ENCODE measurements around the gene AKT1S1.
"Not testable (repeated sequence)": the region's sequence is repeated elsewhere in the genome, so short reads cannot be mapped to it uniquely, and the experiment has no call there.

Gene AKT1S1

DNA sequence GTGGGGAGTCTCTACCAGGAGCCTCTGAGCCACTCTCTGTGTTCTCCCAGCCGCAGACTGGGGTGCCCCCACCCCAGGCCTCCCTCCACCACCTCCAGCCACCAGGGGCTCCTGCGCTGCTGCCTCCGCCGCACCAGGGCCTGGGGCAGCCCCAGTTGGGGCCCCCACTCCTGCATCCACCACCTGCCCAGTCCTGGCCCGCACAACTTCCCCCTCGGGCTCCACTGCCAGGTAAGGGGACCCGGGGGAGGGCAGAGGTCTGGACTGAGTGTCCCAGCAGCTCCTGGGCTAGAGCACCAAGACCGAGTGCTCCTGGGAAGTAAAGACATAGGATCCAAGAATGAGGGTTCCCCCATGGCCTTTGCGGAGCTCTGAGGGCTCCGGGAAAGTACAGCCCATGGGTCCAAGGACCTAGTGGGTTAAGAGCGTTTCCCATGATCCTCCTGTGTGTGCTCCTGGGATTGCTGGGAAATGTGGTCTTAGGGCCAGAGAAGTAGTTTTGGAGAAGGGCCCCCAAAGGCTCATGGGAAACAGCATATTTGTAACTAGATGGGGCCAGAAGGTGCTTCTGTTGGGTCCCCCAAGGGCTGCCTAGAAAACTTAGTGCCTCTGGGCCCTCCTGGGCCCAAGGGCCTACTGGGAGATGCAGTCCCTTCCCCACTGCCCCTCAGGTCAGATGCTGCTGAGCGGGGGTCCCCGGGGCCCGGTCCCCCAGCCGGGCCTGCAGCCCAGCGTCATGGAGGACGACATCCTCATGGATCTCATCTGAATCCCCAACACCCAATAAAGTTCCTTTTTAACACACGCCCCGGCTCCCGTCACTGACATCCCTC, 40.8 kb downstream of the AKT1S1 start:
- DNase-seq (ENCODE audit: low spot score) = no peak

DNA sequence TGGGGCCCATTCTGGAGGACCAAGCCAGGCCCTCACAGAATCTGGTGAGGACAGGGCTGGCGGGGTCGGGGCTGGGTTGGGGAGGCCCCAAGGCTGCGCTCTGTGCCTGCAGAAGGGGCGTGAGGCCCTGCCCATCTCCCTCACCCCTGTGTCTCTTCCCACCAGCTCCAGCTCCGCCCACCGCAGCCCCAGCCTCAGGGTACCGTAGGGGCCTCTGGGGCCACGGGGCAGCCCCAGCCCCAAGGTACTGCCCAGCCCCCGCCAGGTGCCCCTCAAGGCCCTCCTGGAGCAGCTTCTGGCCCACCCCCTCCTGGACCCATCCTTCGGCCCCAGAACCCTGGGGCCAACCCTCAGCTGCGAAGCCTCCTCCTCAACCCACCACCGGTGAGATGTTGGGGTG, 41.6 kb downstream of the AKT1S1 start:
- DNase-seq (ENCODE audit: low spot score) = no peak

DNA sequence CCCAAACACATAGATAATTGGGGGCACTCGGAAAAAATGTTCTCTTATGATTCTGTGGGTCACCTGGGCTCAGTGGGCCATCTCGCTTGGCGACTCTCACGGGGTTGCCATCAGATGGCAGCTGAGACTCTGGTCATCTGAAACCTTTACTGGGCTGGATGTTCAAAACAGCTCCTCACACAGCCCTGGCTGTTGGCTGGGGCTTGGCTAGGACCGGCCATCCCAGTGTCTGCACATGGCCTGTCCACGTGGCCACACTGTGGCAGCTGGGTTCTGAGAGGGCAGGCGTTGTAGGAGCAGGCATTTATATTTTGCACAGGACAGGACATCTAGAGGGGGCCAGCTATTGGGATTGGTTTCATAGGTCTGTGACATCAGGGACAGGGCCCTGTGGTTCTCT, 43.6 kb downstream of the AKT1S1 start:
- DNase-seq (ENCODE audit: low spot score) = no peak

DNA sequence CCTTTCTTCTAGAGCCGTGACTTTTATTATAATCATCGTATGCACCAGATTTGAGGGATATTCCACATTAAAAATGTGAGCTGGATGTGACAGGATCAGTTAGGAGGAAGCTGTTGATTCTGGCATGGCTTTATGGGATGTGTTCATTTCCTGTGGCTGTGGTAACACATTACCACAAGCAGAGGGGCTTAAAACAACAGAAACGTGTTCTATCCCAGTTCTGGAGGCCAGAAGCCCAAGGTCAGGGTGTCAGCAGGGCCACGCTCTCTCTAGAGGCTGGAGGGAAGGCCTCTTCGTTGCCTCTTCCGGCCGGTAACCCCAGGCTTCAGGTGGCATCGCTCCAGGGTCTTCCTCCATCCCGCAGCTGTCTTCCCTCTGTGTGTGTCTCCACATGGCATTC, 44.6 kb downstream of the AKT1S1 start:
- no peak for DNase-seq (ENCODE audit: low spot score)

DNA sequence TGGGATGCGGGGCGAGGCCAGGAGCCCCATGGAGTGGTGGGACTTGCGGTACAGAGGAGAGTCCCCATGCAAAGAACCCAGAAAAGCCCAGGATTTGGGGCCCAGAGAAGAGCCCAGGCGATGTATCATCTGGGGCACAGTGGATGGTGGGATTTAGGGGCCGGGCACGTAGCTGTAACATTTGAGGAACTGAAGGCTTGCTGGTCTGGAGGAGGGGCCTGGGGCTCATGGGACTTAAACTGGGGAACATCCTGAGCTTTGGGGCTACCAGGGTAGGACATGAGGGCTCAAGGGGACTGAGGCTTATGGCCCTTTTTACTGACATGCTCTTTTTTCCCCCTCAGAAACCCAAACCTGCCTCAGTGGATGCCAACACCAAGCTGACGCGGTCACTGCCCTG, 45.6 kb downstream of the AKT1S1 start:
- DNase-seq (ENCODE audit: low spot score) = no peak

DNA sequence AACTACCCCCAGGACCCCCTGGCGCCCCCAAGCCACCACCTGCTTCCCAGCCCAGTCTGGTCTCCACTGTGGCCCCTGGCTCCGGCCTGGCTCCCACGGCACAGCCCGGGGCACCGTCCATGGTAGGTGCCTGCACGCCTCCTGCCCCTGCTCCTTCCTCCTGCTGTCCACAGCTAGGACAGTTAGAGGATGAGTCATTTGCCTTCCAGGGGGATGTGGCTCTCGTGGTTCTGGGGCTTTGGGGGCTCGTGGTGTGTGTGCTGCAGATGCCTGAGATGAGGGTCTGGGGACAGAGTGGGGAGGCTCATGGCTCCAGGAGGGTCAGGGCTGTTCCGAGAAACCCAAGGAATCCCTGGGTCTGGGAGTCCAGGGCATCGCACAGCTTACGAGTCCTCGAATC, 46.4 kb downstream of the AKT1S1 start:
- no peak for DNase-seq (ENCODE audit: low spot score)

DNA sequence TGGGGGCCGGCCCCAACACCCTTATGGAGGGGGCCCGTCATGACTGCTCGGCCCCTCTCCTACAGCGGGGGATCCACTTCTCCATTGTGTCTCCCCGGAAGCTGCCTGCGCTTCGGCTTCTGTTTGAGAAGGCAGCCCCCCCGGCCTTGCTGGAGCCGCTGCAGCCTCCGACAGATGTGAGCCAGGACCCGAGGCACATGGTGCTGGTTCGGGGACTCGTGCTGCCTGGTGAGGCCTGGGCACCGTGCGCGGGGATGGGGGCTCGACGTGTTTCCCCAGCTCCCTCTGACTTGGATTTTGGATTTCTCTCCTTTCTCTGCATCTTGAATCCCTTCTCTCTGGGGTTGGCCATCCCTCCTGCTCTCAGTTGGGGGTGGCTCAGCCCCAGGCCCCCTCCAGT, 47.4 kb downstream of the AKT1S1 start:
- DNase-seq (ENCODE audit: low spot score) = no peak

DNA sequence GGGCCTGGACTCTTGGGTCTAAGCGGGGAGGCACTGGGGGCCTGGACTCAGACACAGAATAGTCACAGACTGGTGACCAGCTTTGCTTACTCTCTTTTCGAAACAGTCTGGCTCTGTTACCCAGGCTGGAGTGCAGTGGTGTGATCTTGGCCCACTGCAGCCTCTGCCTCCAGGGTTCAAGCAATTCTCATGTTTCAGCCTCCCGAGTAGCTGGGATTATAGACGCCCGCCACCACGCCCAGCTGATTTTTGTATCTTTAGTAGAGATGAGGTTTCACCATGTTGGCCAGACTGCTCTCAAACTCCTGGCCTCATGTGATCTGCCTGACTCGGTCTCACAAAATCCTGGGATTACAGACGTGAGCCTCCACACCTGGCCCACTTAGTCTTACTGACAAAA, 48.0 kb downstream of the AKT1S1 start:
- no peak for DNase-seq (ENCODE audit: low spot score)

DNA sequence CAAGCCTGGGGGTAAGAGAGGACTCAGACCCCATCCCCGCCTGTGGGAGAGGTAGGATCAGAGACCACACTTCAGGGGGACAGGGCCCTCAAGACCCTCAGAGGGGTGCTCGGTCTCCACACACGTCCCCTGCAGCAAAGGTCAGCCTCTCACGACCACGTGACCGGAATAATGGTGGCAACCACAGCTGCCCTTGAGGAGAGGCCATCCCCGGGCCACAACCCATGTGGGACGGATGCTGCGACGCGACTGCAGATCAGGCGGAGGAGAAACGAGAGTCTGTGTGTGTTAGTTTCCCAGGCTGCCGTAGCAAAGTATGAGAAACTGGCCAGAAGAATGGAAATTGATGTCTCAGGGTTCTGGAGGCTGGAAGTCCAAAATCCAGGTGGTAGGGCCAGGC, 50.1 kb downstream of the AKT1S1 start:
- DNase-seq (ENCODE audit: low spot score) = no peak

DNA sequence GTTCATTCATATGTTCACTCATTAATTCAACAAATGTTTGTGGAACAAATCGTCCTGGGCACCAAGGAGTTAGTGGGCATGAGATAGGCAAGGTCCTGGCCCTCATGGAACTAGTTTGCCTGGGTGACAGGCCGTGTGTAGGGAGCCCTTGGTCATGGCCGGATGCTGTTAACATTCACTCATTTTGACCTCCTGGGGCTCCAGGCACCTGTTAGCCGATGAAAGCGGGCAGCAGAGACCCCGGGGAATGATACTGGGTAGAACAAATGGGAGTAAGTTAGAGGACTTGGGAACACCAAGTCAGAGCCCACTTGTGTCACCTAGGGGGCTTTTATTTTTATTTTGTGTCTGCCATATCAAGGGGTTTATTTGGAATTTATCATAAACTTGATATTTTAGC, 52.5 kb downstream of the AKT1S1 start:
- no peak for DNase-seq (ENCODE audit: low spot score)

DNA sequence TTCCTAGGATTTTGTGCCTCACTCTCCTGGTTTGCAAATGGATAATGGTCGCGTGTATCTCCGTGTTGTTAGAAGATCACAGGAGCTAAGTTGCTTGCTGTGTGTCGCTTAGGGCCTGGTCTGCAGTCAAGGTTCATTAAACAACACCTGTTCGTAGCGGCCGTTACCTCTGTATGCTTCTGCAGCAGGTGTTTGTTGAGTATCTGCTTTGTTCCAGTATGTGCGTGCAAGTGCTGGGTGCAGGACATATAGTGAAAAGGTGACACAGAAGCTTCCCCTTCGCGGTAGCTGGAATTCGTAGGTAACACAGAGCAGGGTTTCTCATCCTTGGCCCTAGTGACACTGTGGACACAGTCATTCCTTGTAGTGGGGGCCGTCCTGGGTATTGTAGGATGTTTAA, 53.7 kb downstream of the AKT1S1 start:
- DNase-seq (ENCODE audit: low spot score) = no peak

DNA sequence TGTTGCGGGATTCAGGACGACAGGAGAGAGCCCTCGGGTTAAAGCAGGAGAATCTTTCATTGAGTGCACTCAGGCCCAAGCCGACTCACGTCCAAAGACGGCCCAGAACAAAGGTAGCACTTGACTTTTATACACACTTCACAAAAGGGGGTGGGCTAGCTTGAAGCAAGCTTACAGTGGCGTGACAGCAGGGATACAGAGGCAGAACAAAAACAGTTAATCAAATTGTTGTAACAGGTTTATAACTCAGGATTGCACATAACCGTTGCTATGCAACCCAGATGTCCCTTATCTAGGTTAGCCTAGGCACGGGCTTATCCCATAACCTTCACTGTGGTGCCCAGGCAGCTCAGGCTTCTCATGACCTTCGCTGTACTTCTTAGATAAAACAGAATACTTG, 57.0 kb downstream of the AKT1S1 start:
- DNase-seq (ENCODE audit: low spot score) = no peak

DNA sequence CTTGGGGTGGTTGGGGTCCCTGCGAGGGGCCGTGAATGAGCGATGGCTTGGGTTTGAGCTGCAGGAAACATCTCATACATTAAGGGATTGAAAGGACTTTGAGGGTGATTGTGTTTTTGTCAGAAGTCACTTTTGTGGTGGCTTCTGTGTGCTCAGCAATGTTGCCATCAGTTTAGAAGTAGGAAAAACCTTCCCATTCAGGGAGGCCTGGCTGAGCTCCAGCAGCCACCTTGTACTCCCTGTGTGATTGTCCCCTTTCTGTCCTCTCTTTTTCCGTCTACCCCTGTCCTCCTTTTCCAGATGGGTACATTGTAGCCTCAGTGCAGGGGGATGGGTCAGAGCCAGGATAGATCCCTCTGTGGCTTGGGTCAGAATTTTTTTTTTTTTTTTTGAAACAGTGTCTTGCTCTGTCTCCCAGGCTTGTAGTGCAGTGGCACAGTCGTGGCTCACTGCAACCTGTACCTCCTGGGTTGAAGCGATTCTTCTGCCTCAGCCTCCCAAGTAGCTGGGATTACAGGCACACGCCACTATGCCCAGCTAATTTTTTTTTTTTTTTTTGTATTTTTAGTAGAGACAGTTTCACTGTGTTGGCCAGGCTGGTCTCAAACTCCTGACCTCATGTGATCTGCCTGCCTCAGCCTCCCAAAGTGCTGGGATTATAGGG, 57.6 kb downstream of the AKT1S1 start:
- not testable (repeated sequence) for DNase-seq (ENCODE audit: low spot score)
